GM23338 (cell line): ENCODE results near the gene DNLZ.

ENCODE experiments used
- CREB1 ChIP-seq: fragments of 250-450 bp; sonication (Bioruptor Pico); IDR thresholded peaks from 2 replicates; pipeline ENCODE4 v1.5.0; 2020; ENCODE audit warnings: low read depth, mild to moderate bottlenecking, moderate library complexity
- EZH2 ChIP-seq: fragments of 200-600 bp; sonication (generic); IDR thresholded peaks from one replicate; pipeline ENCODE4 v1.8.0; 2017; ENCODE audit warnings: antibody characterized with exemption, mild to moderate bottlenecking, low read depth; ENCODE audit not compliant: unreplicated experiment
- EZH2phosphoT487 ChIP-seq: fragments of 200-600 bp; sonication (generic); IDR thresholded peaks from one replicate; pipeline ENCODE4 v1.8.1; 2018; ENCODE audit warnings: antibody characterized with exemption; ENCODE audit not compliant: unreplicated experiment
- POLR2AphosphoS5 ChIP-seq: IDR thresholded peaks from 2 replicates; pipeline ENCODE4 v1.6.1; 2016; ENCODE audit warnings: antibody characterized with exemption, low read depth
- STAT1 ChIP-seq: IDR thresholded peaks from one replicate; pipeline ENCODE4 v1.6.1; 2016; ENCODE audit warnings: antibody characterized with exemption; ENCODE audit not compliant: unreplicated experiment
- ZNF114 ChIP-seq: fragments of 250-450 bp; sonication (Bioruptor Pico); IDR thresholded peaks from 2 replicates; pipeline ENCODE4 v1.5.0; 2020; ENCODE audit warnings: mild to moderate bottlenecking, moderate library complexity
- TF ChIP-seq, protein P1 (sequence below), 2 experiments: fragments of 200-600 bp in 1 of 2; sonication (generic) in 1 of 2; conservative IDR thresholded peaks; 2 replicates each; pipeline versions ENCODE4 v1.5.1 to v1.6.1; 2016 to 2017; ENCODE audit warnings: antibody characterized with exemption in 2 of 2, low read depth in 2 of 2, mild to moderate bottlenecking in 2 of 2, moderate library complexity in 1 of 2
- TF ChIP-seq, protein P2 (sequence below): IDR thresholded peaks from one replicate; pipeline ENCODE4 v1.6.1; 2018; ENCODE audit warnings: antibody characterized with exemption; ENCODE audit not compliant: unreplicated experiment
- TF ChIP-seq, protein P3 (sequence below): fragments of 250-450 bp; sonication (Bioruptor Pico); IDR thresholded peaks from 2 replicates; pipeline ENCODE4 v1.5.0; 2020; ENCODE audit warnings: mild to moderate bottlenecking, moderate library complexity

GRCh38 chr9:136337416-136338395 is 25.8 kb downstream of the DNLZ start:
- TF ChIP-seq EZH2 (no peak), EZH2phosphoT487 (no peak), POLR2AphosphoS5 (no peak), STAT1 (no peak), CREB1 (CRISPR knock-in tag) (no peak), ZNF114 (CRISPR knock-in tag) (no peak)
- TF ChIP-seq, protein P1, sequence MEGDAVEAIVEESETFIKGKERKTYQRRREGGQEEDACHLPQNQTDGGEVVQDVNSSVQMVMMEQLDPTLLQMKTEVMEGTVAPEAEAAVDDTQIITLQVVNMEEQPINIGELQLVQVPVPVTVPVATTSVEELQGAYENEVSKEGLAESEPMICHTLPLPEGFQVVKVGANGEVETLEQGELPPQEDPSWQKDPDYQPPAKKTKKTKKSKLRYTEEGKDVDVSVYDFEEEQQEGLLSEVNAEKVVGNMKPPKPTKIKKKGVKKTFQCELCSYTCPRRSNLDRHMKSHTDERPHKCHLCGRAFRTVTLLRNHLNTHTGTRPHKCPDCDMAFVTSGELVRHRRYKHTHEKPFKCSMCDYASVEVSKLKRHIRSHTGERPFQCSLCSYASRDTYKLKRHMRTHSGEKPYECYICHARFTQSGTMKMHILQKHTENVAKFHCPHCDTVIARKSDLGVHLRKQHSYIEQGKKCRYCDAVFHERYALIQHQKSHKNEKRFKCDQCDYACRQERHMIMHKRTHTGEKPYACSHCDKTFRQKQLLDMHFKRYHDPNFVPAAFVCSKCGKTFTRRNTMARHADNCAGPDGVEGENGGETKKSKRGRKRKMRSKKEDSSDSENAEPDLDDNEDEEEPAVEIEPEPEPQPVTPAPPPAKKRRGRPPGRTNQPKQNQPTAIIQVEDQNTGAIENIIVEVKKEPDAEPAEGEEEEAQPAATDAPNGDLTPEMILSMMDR (conservative IDR thresholded peaks at IDR 0.05; ENCODE audit: low read depth in 2 of 2) = no peak
- TF ChIP-seq, protein P2, sequence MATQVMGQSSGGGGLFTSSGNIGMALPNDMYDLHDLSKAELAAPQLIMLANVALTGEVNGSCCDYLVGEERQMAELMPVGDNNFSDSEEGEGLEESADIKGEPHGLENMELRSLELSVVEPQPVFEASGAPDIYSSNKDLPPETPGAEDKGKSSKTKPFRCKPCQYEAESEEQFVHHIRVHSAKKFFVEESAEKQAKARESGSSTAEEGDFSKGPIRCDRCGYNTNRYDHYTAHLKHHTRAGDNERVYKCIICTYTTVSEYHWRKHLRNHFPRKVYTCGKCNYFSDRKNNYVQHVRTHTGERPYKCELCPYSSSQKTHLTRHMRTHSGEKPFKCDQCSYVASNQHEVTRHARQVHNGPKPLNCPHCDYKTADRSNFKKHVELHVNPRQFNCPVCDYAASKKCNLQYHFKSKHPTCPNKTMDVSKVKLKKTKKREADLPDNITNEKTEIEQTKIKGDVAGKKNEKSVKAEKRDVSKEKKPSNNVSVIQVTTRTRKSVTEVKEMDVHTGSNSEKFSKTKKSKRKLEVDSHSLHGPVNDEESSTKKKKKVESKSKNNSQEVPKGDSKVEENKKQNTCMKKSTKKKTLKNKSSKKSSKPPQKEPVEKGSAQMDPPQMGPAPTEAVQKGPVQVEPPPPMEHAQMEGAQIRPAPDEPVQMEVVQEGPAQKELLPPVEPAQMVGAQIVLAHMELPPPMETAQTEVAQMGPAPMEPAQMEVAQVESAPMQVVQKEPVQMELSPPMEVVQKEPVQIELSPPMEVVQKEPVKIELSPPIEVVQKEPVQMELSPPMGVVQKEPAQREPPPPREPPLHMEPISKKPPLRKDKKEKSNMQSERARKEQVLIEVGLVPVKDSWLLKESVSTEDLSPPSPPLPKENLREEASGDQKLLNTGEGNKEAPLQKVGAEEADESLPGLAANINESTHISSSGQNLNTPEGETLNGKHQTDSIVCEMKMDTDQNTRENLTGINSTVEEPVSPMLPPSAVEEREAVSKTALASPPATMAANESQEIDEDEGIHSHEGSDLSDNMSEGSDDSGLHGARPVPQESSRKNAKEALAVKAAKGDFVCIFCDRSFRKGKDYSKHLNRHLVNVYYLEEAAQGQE = no peak
- TF ChIP-seq, protein P3, sequence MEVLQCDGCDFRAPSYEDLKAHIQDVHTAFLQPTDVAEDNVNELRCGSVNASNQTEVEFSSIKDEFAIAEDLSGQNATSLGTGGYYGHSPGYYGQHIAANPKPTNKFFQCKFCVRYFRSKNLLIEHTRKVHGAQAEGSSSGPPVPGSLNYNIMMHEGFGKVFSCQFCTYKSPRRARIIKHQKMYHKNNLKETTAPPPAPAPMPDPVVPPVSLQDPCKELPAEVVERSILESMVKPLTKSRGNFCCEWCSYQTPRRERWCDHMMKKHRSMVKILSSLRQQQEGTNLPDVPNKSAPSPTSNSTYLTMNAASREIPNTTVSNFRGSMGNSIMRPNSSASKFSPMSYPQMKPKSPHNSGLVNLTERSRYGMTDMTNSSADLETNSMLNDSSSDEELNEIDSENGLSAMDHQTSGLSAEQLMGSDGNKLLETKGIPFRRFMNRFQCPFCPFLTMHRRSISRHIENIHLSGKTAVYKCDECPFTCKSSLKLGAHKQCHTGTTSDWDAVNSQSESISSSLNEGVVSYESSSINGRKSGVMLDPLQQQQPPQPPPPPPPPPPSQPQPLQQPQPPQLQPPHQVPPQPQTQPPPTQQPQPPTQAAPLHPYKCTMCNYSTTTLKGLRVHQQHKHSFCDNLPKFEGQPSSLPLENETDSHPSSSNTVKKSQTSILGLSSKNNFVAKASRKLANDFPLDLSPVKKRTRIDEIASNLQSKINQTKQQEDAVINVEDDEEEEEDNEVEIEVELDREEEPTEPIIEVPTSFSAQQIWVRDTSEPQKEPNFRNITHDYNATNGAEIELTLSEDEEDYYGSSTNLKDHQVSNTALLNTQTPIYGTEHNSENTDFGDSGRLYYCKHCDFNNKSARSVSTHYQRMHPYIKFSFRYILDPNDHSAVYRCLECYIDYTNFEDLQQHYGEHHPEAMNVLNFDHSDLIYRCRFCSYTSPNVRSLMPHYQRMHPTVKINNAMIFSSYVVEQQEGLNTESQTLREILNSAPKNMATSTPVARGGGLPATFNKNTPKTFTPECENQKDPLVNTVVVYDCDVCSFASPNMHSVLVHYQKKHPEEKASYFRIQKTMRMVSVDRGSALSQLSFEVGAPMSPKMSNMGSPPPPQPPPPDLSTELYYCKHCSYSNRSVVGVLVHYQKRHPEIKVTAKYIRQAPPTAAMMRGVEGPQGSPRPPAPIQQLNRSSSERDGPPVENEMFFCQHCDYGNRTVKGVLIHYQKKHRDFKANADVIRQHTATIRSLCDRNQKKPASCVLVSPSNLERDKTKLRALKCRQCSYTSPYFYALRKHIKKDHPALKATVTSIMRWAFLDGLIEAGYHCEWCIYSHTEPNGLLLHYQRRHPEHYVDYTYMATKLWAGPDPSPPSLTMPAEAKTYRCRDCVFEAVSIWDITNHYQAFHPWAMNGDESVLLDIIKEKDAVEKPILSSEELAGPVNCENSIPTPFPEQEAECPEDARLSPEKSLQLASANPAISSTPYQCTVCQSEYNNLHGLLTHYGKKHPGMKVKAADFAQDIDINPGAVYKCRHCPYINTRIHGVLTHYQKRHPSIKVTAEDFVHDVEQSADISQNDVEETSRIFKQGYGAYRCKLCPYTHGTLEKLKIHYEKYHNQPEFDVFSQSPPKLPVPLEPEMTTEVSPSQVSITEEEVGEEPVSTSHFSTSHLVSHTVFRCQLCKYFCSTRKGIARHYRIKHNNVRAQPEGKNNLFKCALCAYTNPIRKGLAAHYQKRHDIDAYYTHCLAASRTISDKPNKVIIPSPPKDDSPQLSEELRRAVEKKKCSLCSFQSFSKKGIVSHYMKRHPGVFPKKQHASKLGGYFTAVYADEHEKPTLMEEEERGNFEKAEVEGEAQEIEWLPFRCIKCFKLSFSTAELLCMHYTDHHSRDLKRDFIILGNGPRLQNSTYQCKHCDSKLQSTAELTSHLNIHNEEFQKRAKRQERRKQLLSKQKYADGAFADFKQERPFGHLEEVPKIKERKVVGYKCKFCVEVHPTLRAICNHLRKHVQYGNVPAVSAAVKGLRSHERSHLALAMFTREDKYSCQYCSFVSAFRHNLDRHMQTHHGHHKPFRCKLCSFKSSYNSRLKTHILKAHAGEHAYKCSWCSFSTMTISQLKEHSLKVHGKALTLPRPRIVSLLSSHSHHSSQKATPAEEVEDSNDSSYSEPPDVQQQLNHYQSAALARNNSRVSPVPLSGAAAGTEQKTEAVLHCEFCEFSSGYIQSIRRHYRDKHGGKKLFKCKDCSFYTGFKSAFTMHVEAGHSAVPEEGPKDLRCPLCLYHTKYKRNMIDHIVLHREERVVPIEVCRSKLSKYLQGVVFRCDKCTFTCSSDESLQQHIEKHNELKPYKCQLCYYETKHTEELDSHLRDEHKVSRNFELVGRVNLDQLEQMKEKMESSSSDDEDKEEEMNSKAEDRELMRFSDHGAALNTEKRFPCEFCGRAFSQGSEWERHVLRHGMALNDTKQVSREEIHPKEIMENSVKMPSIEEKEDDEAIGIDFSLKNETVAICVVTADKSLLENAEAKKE (CRISPR knock-in tag) = no peak
